Astrocyte of the cerebellum (primary cell): ENCODE measurements around the gene IGSF23.

ENCODE experiments used
- DNase-seq: peaks from one replicate; pipeline ENCODE4 v3.0.0-alpha.2; 2011; ENCODE audit warnings: low read depth
- H3K4me3 ChIP-seq: 2 replicates; pipeline ENCODE4 v1.5.1; 2011; ENCODE audit warnings: mild to moderate bottlenecking, low read depth, low read length, moderate library complexity
- CTCF ChIP-seq: IDR thresholded peaks from 2 replicates; pipeline ENCODE4 v1.5.1; 2012; ENCODE audit warnings: low read length, low read depth, moderate library complexity, mild to moderate bottlenecking; ENCODE audit errors: missing control alignments
- in situ Hi-C: cut with HindIII; loops from 2 replicates; pipeline ENCODE4 v1.10.0; 2017; ENCODE audit warnings: low sequenced_read_pairs

Gene IGSF23

DNA sequence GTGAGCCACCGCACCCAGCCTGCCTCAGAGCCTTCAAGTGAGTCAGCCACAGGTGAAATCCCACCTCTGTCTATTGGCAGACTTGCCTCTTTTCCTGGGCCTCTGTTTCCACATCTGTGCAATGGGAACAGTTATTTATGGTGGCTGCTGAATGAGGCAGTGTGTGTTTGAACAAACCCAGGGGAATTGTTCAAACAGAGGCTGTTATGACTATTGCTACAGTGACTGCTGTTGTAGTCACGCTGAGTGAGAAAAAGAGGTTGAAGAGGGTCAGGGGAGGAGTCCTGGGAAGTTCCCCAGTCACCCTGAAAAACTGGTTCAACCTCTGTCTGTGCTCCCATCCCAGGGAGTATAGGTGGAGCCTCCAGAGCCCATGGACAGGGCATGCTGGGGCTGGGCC is 58.0 kb downstream of the IGSF23 start, which contains the start of gene CEACAM19:
Gene CEACAM19 (plus strand): TSS at position 83 of the 400 bp plus-strand sequence. CDS start 450 bp downstream, outside the sequence.
- no peak for TF ChIP-seq CTCF
- in situ Hi-C loops = no loop called here
- no peak for DNase-seq
- H3K4me3 ChIP-seq = no peak within 1 kb of the TSS

DNA sequence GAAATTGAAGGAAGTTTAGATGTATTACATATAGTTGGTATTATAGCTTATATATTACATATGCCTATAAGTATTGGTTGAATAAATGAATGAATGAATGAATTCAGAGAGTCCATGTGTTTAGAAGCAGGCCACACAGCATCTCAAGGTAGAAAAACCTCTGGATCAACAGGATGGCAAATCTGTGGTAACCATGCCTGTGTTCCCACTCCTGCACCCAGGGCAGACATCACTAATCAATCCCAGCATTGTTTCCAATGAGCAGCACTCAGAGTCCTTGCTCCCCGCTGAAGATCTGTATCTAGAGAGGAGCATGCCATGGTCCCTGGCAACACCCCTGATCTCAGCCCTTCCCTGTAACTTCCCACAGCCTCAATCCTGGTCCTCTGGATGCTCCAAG is 58.9 kb downstream of the IGSF23 start:
- H3K4me3 ChIP-seq = no peak overlapping the region
- DNase-seq = no peak
- in situ Hi-C loops = no loop called here
- no peak for TF ChIP-seq CTCF

DNA sequence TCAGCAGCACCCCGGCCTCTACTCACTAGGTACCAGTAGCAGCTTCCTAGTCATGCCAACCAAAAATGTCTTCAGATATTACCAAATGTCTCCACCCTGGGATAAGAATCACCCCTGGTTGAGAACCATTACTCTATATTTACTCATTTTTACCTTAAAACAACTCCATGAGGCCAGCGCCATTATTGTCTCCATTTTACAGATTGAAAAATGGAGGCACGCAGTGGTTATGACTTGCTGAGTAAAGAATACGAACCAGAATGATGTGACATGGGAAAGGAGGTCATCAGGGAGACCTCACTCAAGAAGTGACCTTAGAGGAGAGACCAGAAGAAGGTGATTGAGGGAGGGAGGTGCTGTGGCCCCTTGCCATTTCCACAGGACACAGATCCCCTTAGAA is 60.1 kb downstream of the IGSF23 start:
- in situ Hi-C loops = no loop called here
- DNase-seq = no peak
- TF ChIP-seq CTCF = no peak

DNA sequence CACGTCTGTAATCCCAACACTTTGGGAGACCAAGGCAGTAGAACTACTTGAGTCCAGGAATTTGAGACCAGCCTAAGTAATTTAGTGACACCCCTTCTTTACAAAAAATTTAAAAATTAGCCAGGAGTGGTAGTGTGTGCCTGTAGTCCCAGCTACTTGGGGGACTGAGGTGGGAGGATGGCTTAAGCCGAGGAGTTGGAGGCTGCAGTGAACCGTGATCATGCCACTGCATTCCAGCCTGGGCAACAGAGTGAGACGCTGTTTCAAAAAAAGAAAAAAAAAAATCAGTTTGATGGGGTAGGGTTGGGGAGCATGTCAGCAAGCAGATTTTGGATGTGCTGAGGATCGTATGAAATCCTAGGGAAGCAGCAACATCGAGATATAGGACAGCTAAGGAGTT is 62.2 kb downstream of the IGSF23 start:
- TF ChIP-seq CTCF = no peak
- no peak for DNase-seq
- no peak overlapping the region for H3K4me3 ChIP-seq
- in situ Hi-C loops = no loop called here

More for the DNA sequence above, 60.1 kb downstream of the IGSF23 start:
- no peak overlapping the region for H3K4me3 ChIP-seq

DNA sequence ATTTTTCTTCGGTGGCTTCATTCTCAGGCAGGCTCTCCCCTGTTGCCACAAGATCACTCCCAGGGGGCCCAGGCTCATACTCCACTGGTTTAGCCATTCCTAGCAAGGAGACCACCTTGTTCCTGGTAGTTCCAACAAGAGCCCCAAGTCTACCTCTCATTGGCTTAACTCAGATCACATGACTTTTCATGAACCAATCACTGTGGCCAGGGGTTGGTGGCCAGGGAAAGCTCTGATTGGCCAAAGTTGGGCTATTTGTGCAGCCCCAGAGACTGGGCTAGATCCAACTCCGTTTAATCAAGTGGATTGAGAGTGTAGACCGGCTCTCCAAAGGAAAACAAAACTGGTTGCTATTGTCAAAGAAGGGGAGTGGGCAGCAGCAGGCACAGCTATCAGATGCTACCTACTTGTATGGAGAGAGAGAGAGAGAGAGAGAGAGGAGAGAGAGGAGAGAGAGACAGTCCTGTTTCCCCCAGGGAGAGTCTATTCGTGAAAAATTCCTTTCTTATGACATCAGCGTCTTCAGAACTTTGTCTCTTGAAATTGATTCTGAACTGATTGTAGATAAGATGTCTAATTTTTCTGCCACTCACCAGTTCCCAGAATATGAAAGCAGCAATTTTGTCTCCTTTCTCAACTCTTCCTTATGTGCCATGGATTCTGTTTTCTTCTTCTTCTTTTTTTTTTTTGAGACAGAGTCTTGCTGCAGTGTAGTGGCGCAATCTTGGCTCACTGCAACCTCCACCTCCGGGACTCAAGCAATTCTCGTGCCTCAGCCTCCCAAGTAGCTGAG is 63.9 kb downstream of the IGSF23 start:
- no peak for DNase-seq
- TF ChIP-seq CTCF = no peak
- in situ Hi-C loops = no loop called here
- H3K4me3 ChIP-seq = no peak overlapping the region

DNA sequence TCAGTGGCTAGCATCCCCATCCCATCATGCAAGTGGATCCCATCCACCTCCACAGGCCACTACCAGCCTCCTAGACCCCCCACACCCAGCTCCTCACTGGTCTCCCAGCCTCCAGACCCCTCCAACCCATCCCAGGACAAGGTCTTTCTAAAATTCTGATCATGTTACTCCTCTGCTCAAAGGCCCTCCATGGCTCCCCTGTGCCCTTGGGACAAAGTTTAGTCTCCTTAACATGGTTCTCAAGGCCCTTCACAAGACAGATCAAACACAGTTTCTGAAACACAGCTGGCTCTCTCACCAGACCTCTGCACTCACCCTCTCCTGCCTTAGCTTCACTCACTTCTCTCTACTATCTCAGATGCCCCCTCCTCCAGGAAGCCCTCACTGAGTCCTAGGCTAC is 67.2 kb downstream of the IGSF23 start:
- in situ Hi-C loops = no loop called here
- DNase-seq = no peak
- H3K4me3 ChIP-seq = no peak overlapping the region
- no peak for TF ChIP-seq CTCF
